ENCODE measurements around the gene ZBTB24.

ZBTB24 gene

DNA sequence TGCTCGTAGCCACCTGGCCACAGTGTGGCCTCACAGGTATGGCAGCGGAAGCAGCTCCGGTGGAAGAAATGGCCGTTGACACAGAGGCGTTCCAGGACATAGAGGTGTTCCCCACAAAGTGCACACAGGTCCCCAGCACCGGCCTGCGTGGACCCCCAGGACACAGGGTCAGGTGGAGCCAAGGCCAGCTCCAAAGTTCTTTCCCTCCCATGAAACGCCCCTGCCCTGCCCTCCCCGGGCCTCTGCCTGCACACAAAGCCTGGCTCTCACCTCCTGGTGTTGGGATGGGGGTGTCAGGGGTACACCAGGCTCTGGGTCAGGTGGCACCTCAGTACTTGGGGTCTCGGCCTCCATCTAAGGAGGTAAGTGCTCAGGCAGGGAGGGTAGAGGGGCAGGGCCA, 35.9 kb downstream of the ZBTB24 start:
- no peak overlapping the region for H3K4me3 ChIP-seq (ENCODE audit: low read length)
- TF ChIP-seq, protein P1, sequence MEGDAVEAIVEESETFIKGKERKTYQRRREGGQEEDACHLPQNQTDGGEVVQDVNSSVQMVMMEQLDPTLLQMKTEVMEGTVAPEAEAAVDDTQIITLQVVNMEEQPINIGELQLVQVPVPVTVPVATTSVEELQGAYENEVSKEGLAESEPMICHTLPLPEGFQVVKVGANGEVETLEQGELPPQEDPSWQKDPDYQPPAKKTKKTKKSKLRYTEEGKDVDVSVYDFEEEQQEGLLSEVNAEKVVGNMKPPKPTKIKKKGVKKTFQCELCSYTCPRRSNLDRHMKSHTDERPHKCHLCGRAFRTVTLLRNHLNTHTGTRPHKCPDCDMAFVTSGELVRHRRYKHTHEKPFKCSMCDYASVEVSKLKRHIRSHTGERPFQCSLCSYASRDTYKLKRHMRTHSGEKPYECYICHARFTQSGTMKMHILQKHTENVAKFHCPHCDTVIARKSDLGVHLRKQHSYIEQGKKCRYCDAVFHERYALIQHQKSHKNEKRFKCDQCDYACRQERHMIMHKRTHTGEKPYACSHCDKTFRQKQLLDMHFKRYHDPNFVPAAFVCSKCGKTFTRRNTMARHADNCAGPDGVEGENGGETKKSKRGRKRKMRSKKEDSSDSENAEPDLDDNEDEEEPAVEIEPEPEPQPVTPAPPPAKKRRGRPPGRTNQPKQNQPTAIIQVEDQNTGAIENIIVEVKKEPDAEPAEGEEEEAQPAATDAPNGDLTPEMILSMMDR (conservative IDR thresholded peaks at IDR 0.05; ENCODE audit: low read depth, low read length) = no peak
- no peak for DNase-seq (ENCODE audit: low read depth)

DNA sequence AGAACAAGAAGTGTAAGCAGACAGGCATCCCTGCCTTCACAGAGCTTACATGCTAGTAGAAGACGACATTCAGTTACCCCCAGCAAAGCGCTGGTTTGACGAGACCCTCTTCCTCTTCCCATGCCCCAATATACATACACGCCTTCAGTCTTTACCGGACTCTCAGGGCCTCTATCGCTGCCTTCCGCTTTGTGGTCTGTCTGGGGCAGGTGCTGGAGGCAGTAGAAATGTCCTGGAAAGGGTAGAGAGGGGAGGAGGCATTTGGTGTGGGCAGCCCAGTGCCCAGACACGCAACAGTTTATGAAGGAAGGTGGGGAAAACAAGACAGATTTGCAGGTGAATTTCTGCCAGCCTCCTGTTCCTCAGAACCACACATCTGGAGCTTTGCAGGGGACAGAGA, 36.5 kb downstream of the ZBTB24 start:
- no peak overlapping the region for H3K4me3 ChIP-seq (ENCODE audit: low read length)
- no peak for DNase-seq (ENCODE audit: low read depth)
- TF ChIP-seq, protein P1 (conservative IDR thresholded peaks at IDR 0.05; ENCODE audit: low read depth, low read length) = no peak

DNA sequence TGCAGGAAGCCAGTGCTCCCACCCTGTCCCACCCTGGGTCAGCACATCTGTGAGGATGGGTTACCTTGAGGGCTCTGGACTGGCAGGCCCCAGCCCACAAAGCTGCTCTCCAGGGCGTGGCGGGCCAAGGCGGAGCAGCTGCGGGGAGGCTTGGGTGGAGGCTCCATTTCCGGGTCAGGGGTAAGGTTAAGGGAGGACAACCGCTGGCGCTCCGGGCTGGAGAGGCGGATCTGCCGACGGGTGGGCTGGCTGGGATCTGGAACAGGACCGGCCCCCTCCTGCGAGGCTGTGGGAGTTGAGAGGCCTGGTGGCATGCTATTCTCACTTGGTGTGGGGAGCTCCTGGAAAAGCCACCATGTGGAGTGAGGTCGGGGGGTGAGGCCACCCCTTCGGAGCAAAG, 36.9 kb downstream of the ZBTB24 start:
- TF ChIP-seq, protein P1 (conservative IDR thresholded peaks at IDR 0.05; ENCODE audit: low read depth, low read length) = no peak
- no peak overlapping the region for H3K4me3 ChIP-seq (ENCODE audit: low read length)
- no peak for DNase-seq (ENCODE audit: low read depth)

DNA sequence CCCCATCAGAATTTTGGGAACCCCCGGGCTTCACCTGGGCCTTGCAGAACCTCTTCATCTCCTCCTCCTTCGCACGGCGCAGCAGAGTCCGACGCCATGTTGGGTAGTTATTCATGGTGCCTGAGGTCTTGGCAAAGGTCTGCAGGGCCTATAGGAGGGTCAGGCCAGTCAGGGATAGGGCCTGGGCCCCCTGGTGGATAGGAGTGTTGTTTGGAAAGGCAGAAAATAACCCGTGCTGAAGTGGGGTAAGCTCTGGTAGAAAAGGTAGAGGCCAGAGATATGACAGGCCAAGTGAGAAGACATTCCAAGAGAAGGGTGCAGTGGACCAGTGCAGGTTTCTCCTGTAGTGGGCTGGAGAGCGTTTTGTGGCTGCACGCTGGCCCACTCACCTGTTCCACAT, 37.6 kb downstream of the ZBTB24 start:
- TF ChIP-seq, protein P1 (conservative IDR thresholded peaks at IDR 0.05; ENCODE audit: low read depth, low read length) = no peak
- H3K4me3 ChIP-seq (ENCODE audit: low read length) = no peak overlapping the region
- DNase-seq (ENCODE audit: low read depth) = no peak

DNA sequence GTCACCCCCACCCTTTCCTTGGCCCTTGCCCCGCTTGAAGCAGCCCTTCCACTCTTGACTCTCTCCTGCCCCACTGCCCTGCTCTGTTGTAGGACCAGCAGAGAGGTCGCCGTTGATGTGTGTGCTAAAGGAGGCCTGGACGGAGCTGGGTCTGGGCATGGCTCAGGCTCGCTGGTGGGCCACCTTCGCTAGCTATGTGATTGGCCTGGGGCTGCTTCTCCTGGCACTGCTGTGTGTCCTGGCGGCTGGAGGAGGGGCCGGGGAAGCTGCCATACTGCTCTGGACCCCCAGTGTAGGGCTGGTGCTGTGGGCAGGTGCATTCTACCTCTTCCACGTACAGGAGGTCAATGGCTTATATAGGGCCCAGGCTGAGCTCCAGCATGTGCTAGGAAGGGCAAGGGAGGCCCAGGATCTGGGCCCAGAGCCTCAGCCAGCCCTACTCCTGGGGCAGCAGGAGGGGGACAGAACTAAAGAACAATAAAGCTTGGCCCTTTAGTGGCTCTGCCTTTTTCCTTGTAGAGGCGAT, 39.5 kb downstream of the ZBTB24 start:
- no peak for DNase-seq (ENCODE audit: low read depth)
- H3K4me3 ChIP-seq (ENCODE audit: low read length) = no peak overlapping the region
- TF ChIP-seq, protein P1 (conservative IDR thresholded peaks at IDR 0.05; ENCODE audit: low read depth, low read length) = no peak

DNA sequence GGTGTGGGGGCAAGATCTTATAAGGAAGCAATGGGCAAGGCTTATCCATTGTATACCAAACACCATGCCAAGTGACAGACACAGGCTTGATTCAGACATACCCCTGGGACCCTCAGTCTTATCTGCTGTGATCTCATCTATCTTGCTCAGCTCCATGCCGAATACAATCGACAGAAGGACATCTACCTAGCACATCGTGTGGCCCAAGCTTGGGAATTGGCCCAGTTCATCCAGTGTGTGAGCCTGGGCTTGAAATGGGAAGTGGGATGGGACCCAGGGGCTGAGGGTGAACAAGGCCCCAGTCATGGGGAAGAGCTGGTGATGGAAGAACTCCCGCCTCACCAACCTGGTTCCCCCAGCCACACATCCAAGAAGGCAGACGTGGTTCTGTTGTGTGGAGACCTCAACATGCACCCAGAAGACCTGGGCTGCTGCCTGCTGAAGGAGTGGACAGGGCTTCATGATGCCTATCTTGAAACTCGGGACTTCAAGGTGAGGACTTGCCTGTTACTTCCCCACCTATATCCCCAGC, 40.6 kb downstream of the ZBTB24 start:
- TF ChIP-seq, protein P1 (conservative IDR thresholded peaks at IDR 0.05; ENCODE audit: low read depth, low read length) = no peak
- H3K4me3 ChIP-seq (ENCODE audit: low read length) = no peak overlapping the region
- no peak for DNase-seq (ENCODE audit: low read depth)

DNA sequence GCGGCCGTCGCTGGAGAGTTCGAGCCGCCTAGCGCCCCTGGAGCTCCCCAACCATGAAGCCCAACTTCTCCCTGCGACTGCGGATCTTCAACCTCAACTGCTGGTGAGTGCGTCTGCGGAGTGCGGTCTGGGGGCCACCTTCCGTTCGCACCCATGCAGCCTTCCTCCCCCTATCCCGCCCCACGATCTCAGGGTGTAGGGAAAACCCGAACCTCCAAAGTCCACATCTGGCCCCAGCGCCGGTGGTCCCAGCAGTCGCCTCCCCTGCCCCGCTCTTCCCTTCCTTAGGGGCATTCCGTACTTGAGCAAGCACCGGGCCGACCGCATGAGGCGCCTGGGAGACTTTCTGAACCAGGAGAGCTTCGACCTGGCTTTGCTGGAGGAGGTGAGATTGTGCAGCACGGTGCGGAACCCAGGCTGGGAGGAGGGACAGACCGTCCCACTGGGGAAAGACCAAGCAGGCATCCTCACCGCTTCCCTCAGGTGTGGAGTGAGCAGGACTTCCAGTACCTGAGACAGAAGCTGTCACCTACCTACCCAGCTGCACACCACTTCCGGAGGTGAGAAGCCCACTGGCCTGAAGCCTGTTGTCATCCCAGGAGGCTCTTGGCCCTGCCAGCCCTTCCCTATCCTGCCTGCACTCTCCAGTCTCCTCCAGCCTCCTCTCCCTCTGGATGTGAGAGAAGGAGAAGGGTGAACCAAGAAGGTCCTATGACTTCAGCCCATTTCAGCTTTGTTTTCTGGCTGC, 41.8 kb downstream of the ZBTB24 start:
- DNase-seq (ENCODE audit: low read depth) = no peak
- TF ChIP-seq, protein P1 (conservative IDR thresholded peaks at IDR 0.05; ENCODE audit: low read depth, low read length) = peak; percentile 30
- peak overlapping the region; percentile 60 for H3K4me3 ChIP-seq (ENCODE audit: low read length)
